ENCODE measurements around the gene FRYL.
"Not testable (repeated sequence)": the region's sequence is repeated elsewhere in the genome, so short reads cannot be mapped to it uniquely, and the experiment has no call there.

The FRYL gene

DNA sequence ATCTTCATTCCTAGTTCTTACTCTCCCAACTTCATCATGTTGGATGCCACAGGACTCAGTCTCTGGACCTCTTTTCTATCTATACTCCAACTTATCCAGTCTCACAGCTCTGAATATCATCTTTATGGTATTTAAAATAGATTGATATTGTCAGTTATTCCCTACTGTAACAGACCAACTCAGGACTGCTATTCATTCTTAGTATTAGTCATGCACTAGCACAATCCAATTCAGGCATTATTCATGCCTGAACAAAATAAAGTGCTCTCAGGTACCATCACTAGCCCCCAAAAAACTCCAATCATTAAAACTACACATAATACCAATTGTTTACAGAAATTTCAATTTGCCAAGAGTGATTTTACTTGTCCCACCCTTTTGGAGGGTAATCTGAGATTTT is 37.7 kb downstream of the FRYL start:
- TF ChIP-seq, protein P1, sequence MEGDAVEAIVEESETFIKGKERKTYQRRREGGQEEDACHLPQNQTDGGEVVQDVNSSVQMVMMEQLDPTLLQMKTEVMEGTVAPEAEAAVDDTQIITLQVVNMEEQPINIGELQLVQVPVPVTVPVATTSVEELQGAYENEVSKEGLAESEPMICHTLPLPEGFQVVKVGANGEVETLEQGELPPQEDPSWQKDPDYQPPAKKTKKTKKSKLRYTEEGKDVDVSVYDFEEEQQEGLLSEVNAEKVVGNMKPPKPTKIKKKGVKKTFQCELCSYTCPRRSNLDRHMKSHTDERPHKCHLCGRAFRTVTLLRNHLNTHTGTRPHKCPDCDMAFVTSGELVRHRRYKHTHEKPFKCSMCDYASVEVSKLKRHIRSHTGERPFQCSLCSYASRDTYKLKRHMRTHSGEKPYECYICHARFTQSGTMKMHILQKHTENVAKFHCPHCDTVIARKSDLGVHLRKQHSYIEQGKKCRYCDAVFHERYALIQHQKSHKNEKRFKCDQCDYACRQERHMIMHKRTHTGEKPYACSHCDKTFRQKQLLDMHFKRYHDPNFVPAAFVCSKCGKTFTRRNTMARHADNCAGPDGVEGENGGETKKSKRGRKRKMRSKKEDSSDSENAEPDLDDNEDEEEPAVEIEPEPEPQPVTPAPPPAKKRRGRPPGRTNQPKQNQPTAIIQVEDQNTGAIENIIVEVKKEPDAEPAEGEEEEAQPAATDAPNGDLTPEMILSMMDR (IDR thresholded peaks at IDR 0.05; ENCODE audit: low read length, missing control alignments) = no peak
- H3K4me3 ChIP-seq (replicated peaks; ENCODE audit: low read depth, low read length) = no peak overlapping the region
- DNase-seq (ENCODE audit: low read depth) = no peak

DNA sequence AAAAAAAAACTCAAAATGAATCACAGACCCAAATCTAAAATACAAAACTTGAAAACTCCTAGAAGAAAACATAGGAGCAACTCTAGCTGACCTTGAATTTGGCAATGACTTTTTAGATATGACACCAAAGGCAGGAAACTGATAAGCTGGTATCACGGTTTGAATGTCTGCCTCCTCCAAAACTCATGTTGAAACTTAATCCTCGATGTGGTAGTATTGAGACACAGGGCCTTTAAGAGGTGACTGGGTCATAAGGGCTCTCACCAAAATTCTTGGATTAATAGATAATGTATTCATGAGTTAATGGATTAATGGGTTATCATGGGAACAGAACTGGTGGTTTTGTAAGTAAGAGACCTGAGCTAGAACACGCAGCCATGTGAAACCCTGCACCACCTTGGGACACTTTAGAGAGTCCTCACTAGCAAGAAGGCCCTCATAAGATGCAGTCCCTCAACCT is 40.5 kb downstream of the FRYL start:
- DNase-seq (ENCODE audit: low read depth) = no peak
- TF ChIP-seq, protein P1 (IDR thresholded peaks at IDR 0.05; ENCODE audit: low read length, missing control alignments) = no peak
- no peak overlapping the region for H3K4me3 ChIP-seq (replicated peaks; ENCODE audit: low read depth, low read length)

DNA sequence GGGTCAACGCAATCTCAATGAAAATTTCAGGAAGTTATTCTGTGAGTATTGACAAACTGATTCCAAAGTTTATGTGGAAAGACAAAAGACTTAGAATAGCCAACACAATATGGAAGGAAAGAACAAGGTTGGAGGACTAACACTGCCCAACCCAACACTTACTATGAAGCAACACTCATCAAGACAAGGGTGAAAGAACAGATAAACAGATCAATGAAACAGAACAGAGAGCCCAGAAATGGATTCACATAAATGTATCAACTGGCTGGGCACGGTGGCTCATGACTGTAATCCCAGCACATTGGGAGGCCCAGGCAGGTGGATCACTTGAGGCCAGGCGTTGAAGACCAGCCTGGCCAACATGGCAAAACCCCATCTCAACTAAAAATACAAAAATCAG is 41.2 kb downstream of the FRYL start:
- H3K4me3 ChIP-seq (replicated peaks; ENCODE audit: low read depth, low read length) = no peak overlapping the region
- DNase-seq (ENCODE audit: low read depth) = no peak
- TF ChIP-seq, protein P1 (IDR thresholded peaks at IDR 0.05; ENCODE audit: low read length, missing control alignments) = no peak

DNA sequence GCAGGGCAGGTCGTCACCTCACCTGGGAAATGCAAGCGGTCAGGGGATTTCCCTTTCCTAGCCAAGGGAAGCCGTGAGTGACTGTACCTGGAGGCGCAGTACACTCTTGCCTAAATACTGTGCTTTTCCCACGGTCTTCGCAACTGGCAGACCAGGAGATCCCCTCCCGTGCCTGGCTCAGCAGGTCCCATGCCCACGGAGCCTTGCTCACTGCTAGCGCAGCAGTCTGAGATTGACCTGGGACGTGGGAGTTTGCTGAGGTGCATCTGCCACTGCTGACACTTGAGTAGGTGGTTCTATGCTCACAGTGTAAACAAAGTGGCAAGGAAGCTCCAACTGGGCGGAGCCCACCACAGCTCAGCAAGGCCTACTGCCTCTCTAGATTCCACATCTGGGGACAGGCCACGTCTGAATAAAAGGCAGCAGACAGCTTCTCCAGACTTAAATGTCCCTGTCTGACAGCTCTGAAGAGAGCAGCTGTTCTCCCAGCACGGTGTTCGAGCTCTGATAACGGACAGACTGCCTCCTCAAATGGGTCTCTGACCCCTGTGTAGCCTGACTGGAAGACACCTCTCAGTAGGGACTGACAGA is 51.1 kb downstream of the FRYL start:
- H3K4me3 ChIP-seq (replicated peaks; ENCODE audit: low read depth, low read length); DNase-seq (ENCODE audit: low read depth): not testable (repeated sequence)

DNA sequence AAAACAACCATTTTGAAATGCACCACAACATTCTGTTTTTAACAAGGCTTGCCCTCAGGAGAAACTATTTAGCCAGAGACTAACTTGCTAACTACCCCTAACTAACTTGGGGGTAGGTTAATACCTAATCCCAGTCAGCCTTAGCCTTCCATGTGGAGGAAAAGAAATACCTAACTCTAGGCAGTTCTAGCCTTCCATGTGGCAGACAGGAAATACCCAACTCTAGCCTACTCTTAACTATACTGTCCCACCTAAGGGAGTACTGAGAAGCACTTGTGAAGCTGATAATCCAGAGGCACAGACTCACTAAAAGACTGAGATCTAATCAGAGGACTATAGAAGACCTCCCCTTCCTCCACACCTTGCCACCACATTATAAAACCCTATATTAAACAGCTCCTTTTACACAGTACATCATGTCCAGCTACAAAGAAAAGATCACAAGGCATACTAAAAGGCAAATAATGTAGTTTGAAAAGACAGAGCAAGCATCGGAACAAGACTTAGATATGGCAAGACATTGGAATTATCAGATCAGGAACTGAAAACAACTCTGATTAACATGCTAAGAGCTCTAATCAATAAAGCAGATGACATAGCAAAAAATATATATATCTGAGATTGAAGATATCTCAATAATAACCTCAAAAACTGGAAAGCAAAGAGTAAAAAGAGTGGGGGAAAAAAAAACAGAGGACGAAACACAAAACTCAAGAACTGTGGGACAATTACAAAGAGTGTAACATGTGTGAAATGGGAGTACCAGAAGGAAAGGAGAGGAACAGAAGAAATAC is 52.2 kb downstream of the FRYL start:
- no peak overlapping the region for H3K4me3 ChIP-seq (replicated peaks; ENCODE audit: low read depth, low read length)
- no peak for DNase-seq (ENCODE audit: low read depth)
- TF ChIP-seq, protein P1 (IDR thresholded peaks at IDR 0.05; ENCODE audit: low read length, missing control alignments) = no peak

DNA sequence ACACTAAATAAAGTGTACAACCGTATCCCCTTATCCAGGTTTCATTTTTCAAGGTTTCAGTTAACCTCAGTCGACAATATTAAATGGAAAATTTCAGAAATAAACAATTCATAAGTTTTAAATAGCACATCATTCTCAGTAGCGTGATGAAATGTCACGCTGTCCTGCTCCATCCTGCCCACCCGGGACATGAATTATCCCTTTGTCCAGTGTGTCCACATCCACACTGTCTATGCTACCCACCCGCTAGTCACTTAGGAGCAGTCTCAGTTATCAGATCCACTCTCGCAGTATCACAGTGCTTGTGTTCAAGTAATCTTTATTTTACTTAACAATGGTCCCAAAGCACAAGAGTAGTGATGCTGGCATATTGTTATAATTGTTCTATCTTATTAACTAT is 54.7 kb downstream of the FRYL start:
- DNase-seq (ENCODE audit: low read depth) = no peak
- H3K4me3 ChIP-seq (replicated peaks; ENCODE audit: low read depth, low read length) = no peak overlapping the region
- TF ChIP-seq, protein P1 (IDR thresholded peaks at IDR 0.05; ENCODE audit: low read length, missing control alignments) = no peak

DNA sequence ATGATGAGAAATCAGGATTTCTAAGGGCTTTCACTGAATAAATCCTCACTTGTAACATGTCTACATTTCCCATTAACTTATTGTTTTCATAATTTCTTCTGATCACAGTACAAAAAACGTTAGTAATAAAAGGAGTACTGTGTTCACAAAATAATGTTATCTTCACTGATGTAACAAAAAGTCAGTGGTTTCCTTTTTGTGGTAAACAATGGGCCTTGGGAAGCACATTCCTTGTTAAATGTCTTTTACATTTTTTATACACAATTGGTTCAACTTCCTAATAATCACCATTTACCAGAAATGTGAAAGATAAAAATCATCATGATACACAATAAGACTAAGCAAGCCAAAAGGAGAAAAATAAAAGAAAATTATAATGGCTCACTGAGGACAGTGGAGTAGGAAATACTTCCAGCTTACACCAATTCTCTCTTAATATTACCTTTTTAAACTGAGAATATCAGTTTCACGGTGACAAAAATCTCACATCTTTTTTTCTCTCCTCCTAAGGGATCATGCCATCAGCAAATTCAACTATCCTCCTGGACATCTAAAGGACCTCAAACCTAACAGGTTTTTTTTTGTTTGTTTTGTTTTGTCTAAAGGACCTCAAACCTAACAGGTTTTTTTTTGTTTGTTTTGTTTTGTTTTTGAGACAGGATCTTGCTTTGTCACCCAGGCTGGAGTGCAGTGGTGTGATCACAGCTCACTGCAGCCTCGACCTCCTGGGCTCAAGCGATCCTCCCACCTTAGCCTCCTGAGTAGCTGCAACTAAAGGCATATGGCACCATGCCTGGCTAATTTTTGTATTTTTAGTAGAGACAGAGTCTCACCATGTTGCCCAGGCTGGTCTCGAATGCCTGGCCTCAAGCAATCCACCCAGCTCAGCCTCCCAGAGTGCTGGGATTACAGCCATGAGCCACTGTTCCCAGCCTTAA is 57.3 kb downstream of the FRYL start:
- TF ChIP-seq, protein P1 (IDR thresholded peaks at IDR 0.05; ENCODE audit: low read length, missing control alignments) = no peak
- DNase-seq (ENCODE audit: low read depth) = peak; percentile 87
- H3K4me3 ChIP-seq (replicated peaks; ENCODE audit: low read depth, low read length) = no peak overlapping the region

Data from fibroblast of pulmonary artery (primary cell).